ENCODE data around the gene SUN2. TPM values are rescaled to one million over a fixed set of nuclear protein-coding genes. Genes with fewer than 3 reads are reported as not detected.

SUN2 gene
- total and polyA plus RNA-seq, 9 of the 15 experiments (the other 6 are each of a cell fraction or from before 2014, with no cell fraction given) = 0.11 to 42.6 (median 16.7) TPM

- TF ChIP-seq SRSF7 (optimal IDR thresholded peaks at IDR 0.05; ENCODE audit: low read depth, low read length) = no peak
- TF ChIP-seq CBFA2T2 (conservative IDR thresholded peaks at IDR 0.05) = no peak; the same call in 1 of the 2 replicates
- TF ChIP-seq CBX5 (IDR thresholded peaks at IDR 0.05; ENCODE audit: borderline replicate concordance, low read depth) = no peak
- peak; percentile 93 for TF ChIP-seq FOS (IDR thresholded peaks at IDR 0.05; ENCODE audit: extremely low read depth, insufficient read length)
- no peak for TF ChIP-seq DDX20 (tag; IDR thresholded peaks at IDR 0.05; ENCODE audit: low read depth)
- peak; percentile 24; the same call in 1 of the 2 replicates for TF ChIP-seq NBN (IDR thresholded peaks at IDR 0.05; ENCODE audit: low read depth)
- TF ChIP-seq CC2D1A (IDR thresholded peaks at IDR 0.05) = no peak
- TF ChIP-seq, protein P1, sequence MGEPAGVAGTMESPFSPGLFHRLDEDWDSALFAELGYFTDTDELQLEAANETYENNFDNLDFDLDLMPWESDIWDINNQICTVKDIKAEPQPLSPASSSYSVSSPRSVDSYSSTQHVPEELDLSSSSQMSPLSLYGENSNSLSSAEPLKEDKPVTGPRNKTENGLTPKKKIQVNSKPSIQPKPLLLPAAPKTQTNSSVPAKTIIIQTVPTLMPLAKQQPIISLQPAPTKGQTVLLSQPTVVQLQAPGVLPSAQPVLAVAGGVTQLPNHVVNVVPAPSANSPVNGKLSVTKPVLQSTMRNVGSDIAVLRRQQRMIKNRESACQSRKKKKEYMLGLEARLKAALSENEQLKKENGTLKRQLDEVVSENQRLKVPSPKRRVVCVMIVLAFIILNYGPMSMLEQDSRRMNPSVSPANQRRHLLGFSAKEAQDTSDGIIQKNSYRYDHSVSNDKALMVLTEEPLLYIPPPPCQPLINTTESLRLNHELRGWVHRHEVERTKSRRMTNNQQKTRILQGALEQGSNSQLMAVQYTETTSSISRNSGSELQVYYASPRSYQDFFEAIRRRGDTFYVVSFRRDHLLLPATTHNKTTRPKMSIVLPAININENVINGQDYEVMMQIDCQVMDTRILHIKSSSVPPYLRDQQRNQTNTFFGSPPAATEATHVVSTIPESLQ (CRISPR knock-in tag; IDR thresholded peaks at IDR 0.05) = peak; percentile 32; the same call in 1 of the 2 replicates
- TF ChIP-seq ELK1 (CRISPR knock-in tag; IDR thresholded peaks at IDR 0.05) = no peak
- no peak for TF ChIP-seq POU5F1 (IDR thresholded peaks at IDR 0.05; ENCODE audit: borderline replicate concordance, low read depth, low read length, partially characterized antibody)
- peak; percentile 46 for TF ChIP-seq RFX1 (IDR thresholded peaks at IDR 0.05)
- TF ChIP-seq, protein P2, sequence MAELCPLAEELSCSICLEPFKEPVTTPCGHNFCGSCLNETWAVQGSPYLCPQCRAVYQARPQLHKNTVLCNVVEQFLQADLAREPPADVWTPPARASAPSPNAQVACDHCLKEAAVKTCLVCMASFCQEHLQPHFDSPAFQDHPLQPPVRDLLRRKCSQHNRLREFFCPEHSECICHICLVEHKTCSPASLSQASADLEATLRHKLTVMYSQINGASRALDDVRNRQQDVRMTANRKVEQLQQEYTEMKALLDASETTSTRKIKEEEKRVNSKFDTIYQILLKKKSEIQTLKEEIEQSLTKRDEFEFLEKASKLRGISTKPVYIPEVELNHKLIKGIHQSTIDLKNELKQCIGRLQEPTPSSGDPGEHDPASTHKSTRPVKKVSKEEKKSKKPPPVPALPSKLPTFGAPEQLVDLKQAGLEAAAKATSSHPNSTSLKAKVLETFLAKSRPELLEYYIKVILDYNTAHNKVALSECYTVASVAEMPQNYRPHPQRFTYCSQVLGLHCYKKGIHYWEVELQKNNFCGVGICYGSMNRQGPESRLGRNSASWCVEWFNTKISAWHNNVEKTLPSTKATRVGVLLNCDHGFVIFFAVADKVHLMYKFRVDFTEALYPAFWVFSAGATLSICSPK (IDR thresholded peaks at IDR 0.05; ENCODE audit: borderline replicate concordance) = no peak
- no peak; the same call in 1 of the 2 replicates for TF ChIP-seq CEBPG (CRISPR knock-in tag; IDR thresholded peaks at IDR 0.05)
- TF ChIP-seq CEBPG (tag; conservative IDR thresholded peaks at IDR 0.05 in 1 of 2, IDR thresholded peaks at IDR 0.05 in 1 of 2) = peak in 1 of 2 experiments; percentile 34; a peak in 1 of 4 replicates
- TF ChIP-seq ID3 (CRISPR knock-in tag; IDR thresholded peaks at IDR 0.05) = no peak
- TF ChIP-seq ID3 (tag; IDR thresholded peaks at IDR 0.05) = no peak
- TF ChIP-seq YY1 (IDR thresholded peaks at IDR 0.05; ENCODE audit: borderline replicate concordance in 1 of 3, control insufficient read depth in 1 of 3, extremely low read depth in 1 of 3, insufficient read depth in 3 of 3, insufficient read length in 1 of 3, insufficient replicate concordance in 2 of 3, low read depth in 1 of 3, low read length in 2 of 3) = peak; percentile 59 to 95 (median 90)
- TF ChIP-seq ZEB2 (IDR thresholded peaks at IDR 0.05) = no peak
- TF ChIP-seq ZNF551 (CRISPR knock-in tag; IDR thresholded peaks at IDR 0.05) = no peak
- no peak for TF ChIP-seq SAFB (IDR thresholded peaks at IDR 0.05; ENCODE audit: borderline replicate concordance, low read depth, low read length)
- TF ChIP-seq, protein P3, sequence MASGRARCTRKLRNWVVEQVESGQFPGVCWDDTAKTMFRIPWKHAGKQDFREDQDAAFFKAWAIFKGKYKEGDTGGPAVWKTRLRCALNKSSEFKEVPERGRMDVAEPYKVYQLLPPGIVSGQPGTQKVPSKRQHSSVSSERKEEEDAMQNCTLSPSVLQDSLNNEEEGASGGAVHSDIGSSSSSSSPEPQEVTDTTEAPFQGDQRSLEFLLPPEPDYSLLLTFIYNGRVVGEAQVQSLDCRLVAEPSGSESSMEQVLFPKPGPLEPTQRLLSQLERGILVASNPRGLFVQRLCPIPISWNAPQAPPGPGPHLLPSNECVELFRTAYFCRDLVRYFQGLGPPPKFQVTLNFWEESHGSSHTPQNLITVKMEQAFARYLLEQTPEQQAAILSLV (tag; IDR thresholded peaks at IDR 0.05) = no peak
Measured at GRCh38 chr22:38705235-38706100, 50.3 kb downstream of the SUN2 start, which contains the start of gene GTPBP1 (continued).
